ENCODE measurements around the gene PLA2G6. TPM values are rescaled to one million over a fixed set of nuclear protein-coding genes. Genes with fewer than 3 reads are reported as not detected.
A peak's percentile ranks its signal among the peaks of the same experiment; 100 is the strongest.

PLA2G6 gene
- total RNA-seq, 1 experiment from 2014 or later, result 24.1 TPM

- Mint-ChIP-seq H3K27me3 (ENCODE audit: low read depth) (no peaks in the 10 kb centered on the region; the same call in 1 of the 2 replicates), H3K4me3 (no peak overlapping the region), H3K36me3 (ENCODE audit: insufficient read depth in 1 of 3, low read depth in 3 of 3) (peaks cover 6 to 59% (median 55%) of the 10 kb centered on the region in 3 experiments; a peak in 6 of 7 replicates), H3K9me3 (no peaks in the 10 kb centered on the region), H3K27ac (peak overlapping the region in 1 of 3 experiments; percentile 29; a peak in 1 of 7 replicates), H3K4me1 (peaks cover 0 to 3% of the 10 kb centered on the region in 2 experiments; a peak in 1 of 4 replicates)
- Histone ChIP-seq H2AK5ac (ENCODE audit: insufficient read length, low read length) (no peak overlapping the region), H4K8ac (replicated peaks; ENCODE audit: insufficient read length, low read depth, low read length) (no peak overlapping the region), H3K79me1 (ENCODE audit: insufficient read depth, low read depth, low read length, poor library complexity, severe bottlenecking) (no peaks in the 10 kb centered on the region), H3K56ac (ENCODE audit: insufficient read length, low read depth, low read length) (no peak overlapping the region), H2AFZ (ENCODE audit: low read length) (no peak overlapping the region), H2BK120ac (ENCODE audit: low read depth, low read length, poor library complexity, severe bottlenecking) (no peak overlapping the region), H3K14ac (ENCODE audit: insufficient read depth, low read length) (no peak overlapping the region; the same call in 1 of the 2 replicates), H4K5ac (ENCODE audit: insufficient read length, low read depth, low read length) (no peak overlapping the region), H3K79me2 (ENCODE audit: insufficient read depth, low read length) (no peaks in the 10 kb centered on the region), H2BK5ac (ENCODE audit: insufficient read length, low read length) (no peak overlapping the region), H2BK15ac (ENCODE audit: low read depth, low read length) (no peak overlapping the region), H3T11ph (ENCODE audit: low read length) (no peak overlapping the region), H3K9ac (ENCODE audit: extremely low read depth, insufficient read length, low read length) (no peak overlapping the region), H2BK12ac (ENCODE audit: insufficient read length, low read depth, low read length) (no peak overlapping the region), H4K20me1 (ENCODE audit: control insufficient read depth, insufficient read depth, insufficient read length) (no peaks in the 10 kb centered on the region), H3K23ac (ENCODE audit: insufficient read length, low read depth, low read length) (no peak overlapping the region), H3K27me3 (ENCODE audit: insufficient read depth, low read length) (no peaks in the 10 kb centered on the region), H3K9me3 (ENCODE audit: control insufficient read depth, low read depth, low read length) (no peaks in the 10 kb centered on the region), H2BK20ac (ENCODE audit: low read depth, low read length, poor library complexity, severe bottlenecking) (no peak overlapping the region), H3K4ac (ENCODE audit: low read depth, low read length) (no peak overlapping the region), H3K4me2 (ENCODE audit: insufficient read depth, insufficient read length, low read length) (no peak overlapping the region), H3K4me1 (ENCODE audit: insufficient read depth, low read length) (no peaks in the 10 kb centered on the region), H3K23me2 (ENCODE audit: insufficient read length, low read depth, low read length, poor library complexity, severe bottlenecking) (no peaks in the 10 kb centered on the region), H3K27ac (ENCODE audit: insufficient read length, low read depth, low read length) (no peak overlapping the region), H4K91ac (ENCODE audit: insufficient read length, low read depth, low read length) (no peak overlapping the region), H3K18ac (ENCODE audit: insufficient read length, low read depth, low read length) (no peak overlapping the region)
- no CpG with 5 or more reads among the region's 3 CpGs for WGBS (ENCODE audit: extremely low coverage, insufficient read length, low lambda C conversion rate)
- TF ChIP-seq CTCF (conservative IDR thresholded peaks at IDR 0.05), result no peak
- no peak for DNase-seq
These were observed 46.8 kb upstream of the PLA2G6 start for GRCh38 chr22:38228326-38228872.

Data from H9 (cell line).